Measurements from ENCODE around the gene XIRP2. TPM values are rescaled to one million over a fixed set of nuclear protein-coding genes. Genes with fewer than 3 reads are reported as not detected.

XIRP2 gene
- total and polyA plus RNA-seq, 10 of the 15 experiments (the other 5 are each of a cell fraction or from before 2014, with no cell fraction given) = 0.03 TPM; not detected in 9

GRCh38 chr2:167186465-167186864 lies 298.2 kb downstream of the XIRP2 start:
- intact Hi-C loops (cut with micrococcal nuclease; ENCODE audit: unreplicated experiment) = no loop called here
- Histone ChIP-seq H3K4me1 (ENCODE audit: control insufficient read depth, insufficient read depth, low read length) (no peaks in the 10 kb centered on the region), H3K79me2 (ENCODE audit: control insufficient read depth, insufficient read depth, low read length) (no peaks in the 10 kb centered on the region), H3K27ac (ENCODE audit: control insufficient read depth, insufficient read depth) (no peak overlapping the region), H3K36me3 (ENCODE audit: control insufficient read depth in 2 of 2, insufficient read depth in 2 of 2, low read length in 1 of 2) (no peaks in the 10 kb centered on the region), H3K4me3 (no peak overlapping the region), H3K9me3 (replicated peaks; ENCODE audit: control insufficient read depth, insufficient read depth, low read length) (no peaks in the 10 kb centered on the region), H4K20me1 (ENCODE audit: control insufficient read depth, insufficient read depth) (no peaks in the 10 kb centered on the region), H3K4me2 (ENCODE audit: control insufficient read depth, insufficient read depth) (no peak overlapping the region), H2AFZ (ENCODE audit: control insufficient read depth, low read depth, low read length) (no peak overlapping the region), H3K27me3 (replicated peaks in 1 of 2; ENCODE audit: control insufficient read depth in 2 of 2, insufficient read depth in 2 of 2, low read length in 1 of 2) (no peaks in the 10 kb centered on the region; a peak in 1 of 4 replicates), H3K9ac (ENCODE audit: control insufficient read depth, insufficient read depth, low read length) (no peak overlapping the region)
- ChIA-PET CTCF (interaction anchor here (1.5 kb wide), 1 partner anchor 25 kb away, joined by 5 read pairs; no protein-coding TSS in a partner anchor), SMC1A (ENCODE audit: uncharacterized antibody, unreplicated experiment) (interaction anchor here (0.5 to 1.3 kb wide), 2 partner anchors 10 to 137 kb away, joined by 3 to 4 read pairs; no protein-coding TSS in a partner anchor), RAD21 (ENCODE audit: unreplicated experiment) (no interaction called here), POLR2A (no interaction called here)
- TF ChIP-seq RELB (IDR thresholded peaks at IDR 0.05; ENCODE audit: low read depth) (no peak), TARDBP (IDR thresholded peaks at IDR 0.05; ENCODE audit: borderline replicate concordance) (no peak), PML (IDR thresholded peaks at IDR 0.05; ENCODE audit: low read length) (no peak), BCLAF1 (IDR thresholded peaks at IDR 0.05) (no peak), PBX3 (IDR thresholded peaks at IDR 0.05; ENCODE audit: insufficient replicate concordance, low read depth, low read length) (no peak), HDAC2 (IDR thresholded peaks at IDR 0.05) (no peak), SRF (IDR thresholded peaks at IDR 0.05; ENCODE audit: low read depth in 2 of 2, low read length in 2 of 2) (no peak)
- FAIRE-seq = no peak
- no peak for ATAC-seq
- DNase-seq (ENCODE audit: low read depth, low spot score) = no peak
- in situ Hi-C loops (cut with MboI) = no loop called here
- BruUV-seq (replicated peaks) = no TSS peak
- WGBS (ENCODE audit: insufficient coverage, insufficient replicate concordance, low lambda C conversion rate, missing lambda C conversion rate) = 4% methylated on average over 2 of the region's 2 CpGs
